B cell (primary cell): ENCODE measurements around the gene SFTPB.

Experiments used
- CTCF ChIP-seq: fragments of 200-600 bp; IDR thresholded peaks from one replicate; pipeline ENCODE4 v1.8.0; 2022; ENCODE audit warnings: antibody characterized with exemption, mild to moderate bottlenecking
- EZH2 ChIP-seq: IDR thresholded peaks from 2 replicates; pipeline ENCODE4 v1.6.1; 2012; ENCODE audit warnings: borderline replicate concordance, low read depth, mild to moderate bottlenecking, moderate library complexity, low read length; ENCODE audit not compliant: insufficient read depth, poor library complexity, severe bottlenecking

- TF ChIP-seq EZH2 (no peak), CTCF (no peak)
Measured at GRCh38 chr2:85615413-85615728, 52.6 kb downstream of the SFTPB start.
